ENCODE measurements around the gene BRF1.

Gene BRF1

GRCh38 chr14:105187935-105188524 is 112.8 kb downstream of the BRF1 start:
- DNase-seq: no peak

GRCh38 chr14:105187116-105187515 is 113.7 kb downstream of the BRF1 start:
- no peak for DNase-seq

- DNase-seq: no peak
Measured at GRCh38 chr14:105185973-105186372, 114.8 kb downstream of the BRF1 start.

GRCh38 chr14:105185001-105185400 is 115.8 kb downstream of the BRF1 start:
- no peak for DNase-seq

GRCh38 chr14:105184461-105184860 is 116.3 kb downstream of the BRF1 start:
- DNase-seq: peak; percentile 37

- no peak for DNase-seq
Measured at GRCh38 chr14:105182296-105183020, 118.3 kb downstream of the BRF1 start.

- no peak for DNase-seq
Measured at GRCh38 chr14:105181549-105182295, 119.1 kb downstream of the BRF1 start.

GRCh38 chr14:105180592-105181548 is 119.9 kb downstream of the BRF1 start, which contains the start of gene NUDT14:
Gene NUDT14 (minus strand): TSS chr14:105181312. CDS start chr14:105181209, 103 bp downstream.
- peak; percentile 64 for DNase-seq

- no peak for DNase-seq
Measured at GRCh38 chr14:105179191-105179590, 121.6 kb downstream of the BRF1 start.

- no peak for DNase-seq
Measured at GRCh38 chr14:105178868-105179140, 122.0 kb downstream of the BRF1 start.

GRCh38 chr14:105178069-105178867 is 122.5 kb downstream of the BRF1 start:
- no peak for DNase-seq

- no peak for DNase-seq
Measured at GRCh38 chr14:105177082-105177481, 123.7 kb downstream of the BRF1 start.

- DNase-seq: no peak
Measured at GRCh38 chr14:105176513-105176912, 124.3 kb downstream of the BRF1 start.

- no peak for DNase-seq
Measured at GRCh38 chr14:105173901-105174894, 126.6 kb downstream of the BRF1 start.

- DNase-seq: no peak
Measured at GRCh38 chr14:105173145-105173544, 127.7 kb downstream of the BRF1 start.

GRCh38 chr14:105172476-105172875 is 128.3 kb downstream of the BRF1 start:
- no peak for DNase-seq

GRCh38 chr14:105171004-105171673 is 129.7 kb downstream of the BRF1 start:
- peak; percentile 27 for DNase-seq

GRCh38 chr14:105169776-105170655 is 130.8 kb downstream of the BRF1 start:
- DNase-seq: no peak

GRCh38 chr14:105168979-105169507 is 131.8 kb downstream of the BRF1 start:
- DNase-seq: no peak

Data from NCI-H1105 treated with DMSO at 0.1 percent for 48 hours (cell line).